GM21423 (cell line): ENCODE measurements around the gene SET.
"Not testable (repeated sequence)": the region's sequence is repeated elsewhere in the genome, so short reads cannot be mapped to it uniquely, and the experiment has no call there.

Experiments used
- ATAC-seq: cut with Tn5 transposase; IDR thresholded peaks from one replicate; pipeline ENCODE4 v1.9.1; 2021; ENCODE audit warnings: mild to moderate bottlenecking, moderate library complexity; ENCODE audit not compliant: unreplicated experiment

Gene SET

GRCh38 chr9:128685636-128686489 is 3.2 kb upstream of the SET start:
- no peak for ATAC-seq

GRCh38 chr9:128687453-128687852 is 1.6 kb upstream of the SET start:
- ATAC-seq = no peak

DNA sequence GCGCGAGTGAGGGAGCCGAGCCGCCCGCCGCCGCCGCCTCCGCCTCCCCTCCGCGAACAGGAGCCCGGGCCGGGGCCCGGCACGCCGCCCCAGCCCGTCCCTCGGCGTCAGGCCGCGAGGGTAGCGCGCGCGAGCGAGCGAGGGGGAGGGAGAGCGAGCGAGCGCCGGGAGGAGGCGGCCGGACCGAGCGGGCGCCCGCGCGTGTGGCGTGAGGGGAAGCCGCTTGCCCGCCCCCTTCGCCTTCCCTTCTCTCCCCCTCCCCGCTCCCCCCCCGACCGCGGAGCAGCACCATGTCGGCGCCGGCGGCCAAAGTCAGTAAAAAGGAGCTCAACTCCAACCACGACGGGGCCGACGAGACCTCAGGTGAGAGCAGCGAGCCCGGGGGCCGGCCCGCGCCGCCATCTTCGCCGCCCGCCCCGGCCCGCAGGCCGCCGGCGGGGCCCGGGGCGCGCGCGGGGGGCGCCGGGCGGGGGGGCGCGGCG is 312 bp downstream of the SET start:
- ATAC-seq = peak; percentile 1

- ATAC-seq = no peak
Measured at GRCh38 chr9:128689820-128690683, 1.0 kb downstream of the SET start.

DNA sequence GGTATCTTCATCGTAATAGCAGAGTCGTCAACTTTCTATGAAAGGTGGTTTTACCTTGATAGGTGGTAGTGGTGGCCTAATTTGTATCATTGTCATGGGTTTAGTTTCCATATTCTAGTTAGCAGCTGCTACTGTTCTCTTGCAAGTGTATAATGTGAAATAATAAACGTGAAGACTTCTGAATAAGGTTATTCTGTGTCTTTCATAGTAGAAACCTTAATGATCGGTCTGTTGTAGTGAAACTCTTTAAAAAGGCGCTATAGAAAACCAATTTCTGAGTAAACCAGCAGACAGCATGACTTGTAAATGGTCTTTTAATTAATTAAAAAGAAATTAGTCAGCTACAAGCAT is 1.6 kb downstream of the SET start:
- ATAC-seq = no peak

DNA sequence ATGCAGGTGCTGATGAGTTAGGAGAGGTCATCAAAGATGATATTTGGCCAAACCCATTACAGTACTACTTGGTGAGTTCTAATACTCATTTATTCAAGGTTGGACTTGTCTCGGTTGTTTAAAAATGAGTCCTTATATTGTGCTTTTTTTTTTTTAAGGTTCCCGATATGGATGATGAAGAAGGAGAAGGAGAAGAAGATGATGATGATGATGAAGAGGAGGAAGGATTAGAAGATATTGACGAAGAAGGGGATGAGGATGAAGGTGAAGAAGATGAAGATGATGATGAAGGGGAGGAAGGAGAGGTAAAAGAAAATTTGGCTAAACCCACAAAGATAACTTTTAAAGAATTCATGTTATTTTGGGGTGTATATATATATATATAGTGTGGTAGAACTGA is 4.7 kb downstream of the SET start:
- not testable (repeated sequence) for ATAC-seq

- no peak for ATAC-seq
Measured at GRCh38 chr9:128694344-128694743, 5.3 kb downstream of the SET start.

DNA sequence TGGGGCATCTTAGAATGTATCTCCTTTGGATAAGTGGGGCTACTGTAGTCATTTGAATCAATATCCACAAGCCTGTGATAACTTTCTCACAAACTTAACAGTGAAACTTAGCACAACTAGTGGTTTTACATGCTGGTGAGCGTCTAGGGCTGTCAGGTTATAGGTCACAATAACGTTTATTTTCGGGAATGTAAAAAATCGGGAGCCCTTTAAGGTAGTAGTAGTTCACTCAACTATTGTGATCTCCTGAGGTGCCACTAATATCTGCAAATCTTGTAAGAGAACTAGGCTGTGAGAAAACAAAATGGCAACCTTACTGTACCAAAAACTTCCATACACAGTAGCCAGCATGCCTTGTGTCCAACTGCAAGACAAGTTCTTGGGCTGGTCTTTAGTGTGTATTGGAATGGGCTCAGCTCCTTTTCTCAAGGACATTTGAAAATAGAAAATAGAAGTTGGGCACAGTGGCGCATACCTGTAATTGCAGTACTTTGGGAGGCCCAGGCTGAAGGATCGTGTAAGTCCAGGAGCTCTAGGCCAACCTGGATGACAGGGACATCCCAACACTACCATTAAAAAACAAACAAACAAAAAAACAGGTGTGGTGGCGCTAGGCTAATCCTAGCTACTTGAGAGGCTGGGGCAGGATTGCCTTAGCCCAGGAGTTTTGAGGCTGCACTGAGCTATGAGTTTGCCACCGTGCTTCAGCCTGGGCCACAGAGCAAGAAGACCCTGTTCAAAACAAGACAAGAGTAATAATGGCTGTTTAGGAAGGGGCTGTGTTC is 8.1 kb downstream of the SET start:
- no peak for ATAC-seq

- ATAC-seq = not testable (repeated sequence)
Measured at GRCh38 chr9:128699096-128699795, 10.2 kb downstream of the SET start.

- ATAC-seq = no peak
Measured at GRCh38 chr9:128701227-128701854, 12.3 kb downstream of the SET start.

GRCh38 chr9:128702445-128702948 is 13.5 kb downstream of the SET start, which contains the start of gene PKN3:
TSS of gene PKN3 (plus strand) at chr9:128702503. CDS start at chr9:128702916, 413 bp downstream.
- ATAC-seq = peak; percentile 70

- ATAC-seq = no peak
Measured at GRCh38 chr9:128702949-128703615, 14.1 kb downstream of the SET start.

DNA sequence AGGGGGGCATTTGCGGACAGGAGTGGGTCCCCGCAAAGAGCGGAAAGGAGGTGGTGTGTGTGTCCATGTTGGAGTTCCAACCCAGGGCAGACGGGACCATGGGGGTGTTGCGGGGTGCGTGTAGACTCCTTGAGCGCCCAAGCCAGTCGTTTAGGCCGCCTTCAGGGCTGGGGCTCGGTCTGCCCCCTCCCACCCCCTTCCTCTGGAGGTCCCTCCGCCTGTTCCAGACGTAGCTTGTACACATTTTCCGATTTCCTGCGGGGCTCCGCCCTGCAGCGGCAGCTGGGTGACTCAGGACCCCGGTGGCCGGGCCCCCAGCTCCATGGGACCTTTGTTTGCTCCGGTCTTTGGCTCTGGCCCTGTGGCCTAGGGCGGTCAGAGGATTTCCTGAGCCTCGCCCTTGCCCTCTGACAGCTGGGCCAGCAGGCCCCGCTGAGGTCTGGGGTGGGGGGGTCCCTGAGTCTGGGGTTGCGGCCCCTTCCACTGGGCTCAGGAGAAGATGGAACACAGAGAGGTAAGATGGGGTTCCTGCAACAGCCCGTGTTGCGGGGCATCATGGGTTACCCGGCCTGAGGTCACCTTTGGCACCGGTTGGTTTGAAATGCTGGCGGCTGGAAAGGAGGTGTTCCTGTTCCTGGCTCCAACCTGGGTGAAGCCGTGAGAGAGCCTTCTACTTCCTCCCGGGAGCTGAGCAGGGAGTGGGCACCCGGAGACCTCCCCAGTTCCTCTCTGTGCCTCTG is 14.8 kb downstream of the SET start:
- no peak for ATAC-seq

DNA sequence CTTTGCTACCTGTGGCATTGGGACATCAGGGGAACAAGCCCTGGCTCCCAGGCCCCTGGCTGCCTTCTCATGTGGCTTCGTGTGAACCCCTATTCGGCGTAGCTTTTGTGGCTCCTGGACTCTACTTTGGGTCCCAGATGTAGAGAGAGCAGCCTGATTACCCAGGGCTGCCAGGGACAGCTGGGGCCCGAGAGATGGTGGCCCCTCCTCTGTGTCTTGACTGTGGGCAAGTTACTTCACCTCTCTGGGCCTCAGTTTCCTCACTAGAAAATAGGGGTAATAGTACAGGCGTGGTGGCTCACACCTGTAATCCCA is 15.3 kb downstream of the SET start:
- no peak for ATAC-seq

GRCh38 chr9:128705051-128705965 is 16.3 kb downstream of the SET start:
- ATAC-seq = no peak

GRCh38 chr9:128706045-128706444 is 17.0 kb downstream of the SET start:
- ATAC-seq = no peak

DNA sequence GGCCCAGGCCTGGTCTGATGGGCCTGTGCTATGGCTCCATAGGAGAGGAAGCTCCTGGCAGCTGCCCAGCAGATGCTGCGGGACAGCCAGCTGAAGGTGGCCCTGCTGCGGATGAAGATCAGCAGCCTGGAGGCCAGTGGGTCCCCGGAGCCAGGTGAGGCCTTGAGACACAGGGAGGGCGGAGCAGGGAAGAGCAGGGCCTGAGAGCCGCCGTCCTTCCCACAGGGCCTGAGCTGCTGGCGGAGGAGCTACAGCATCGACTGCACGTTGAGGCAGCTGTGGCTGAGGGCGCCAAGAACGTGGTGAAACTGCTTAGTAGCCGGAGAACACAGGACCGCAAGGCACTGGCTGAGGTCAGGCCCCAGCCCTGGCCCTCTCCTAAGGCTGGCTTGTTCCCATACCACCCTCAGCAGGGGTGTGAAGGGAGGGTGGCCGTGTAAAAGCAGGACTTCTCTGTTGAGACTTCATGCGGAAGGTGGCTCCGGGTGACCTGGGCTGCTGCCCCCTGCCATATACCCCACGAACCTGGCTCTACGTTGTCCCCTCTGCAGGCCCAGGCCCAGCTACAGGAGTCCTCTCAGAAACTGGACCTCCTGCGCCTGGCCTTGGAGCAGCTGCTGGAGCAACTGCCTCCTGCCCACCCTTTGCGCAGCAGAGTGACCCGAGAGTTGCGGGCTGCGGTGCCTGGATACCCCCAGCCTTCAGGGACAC is 17.8 kb downstream of the SET start:
- ATAC-seq = no peak
